A673 (cell line): ENCODE measurements around the gene TNFRSF17.

ENCODE experiments used
- CTCF ChIP-seq: fragments of 300-800, 200-600 bp; sonication (generic); conservative IDR thresholded peaks from 2 replicates; pipeline ENCODE4 v1.5.1; 2017; ENCODE audit warnings: low read depth, mild to moderate bottlenecking, antibody characterized with exemption, low read length, moderate library complexity, mixed read lengths
- EZH2 ChIP-seq: fragments of 200-600 bp; sonication (generic); IDR thresholded peaks from 2 replicates; pipeline ENCODE4 v1.6.1; 2017; ENCODE audit warnings: borderline replicate concordance, low read depth, mild to moderate bottlenecking, mixed read lengths, antibody characterized with exemption, low read length; ENCODE audit not compliant: poor library complexity, severe bottlenecking

- TF ChIP-seq CTCF (no peak), EZH2 (no peak)
Observed at GRCh38 chr16:11955713-11956123, 9.3 kb upstream of the TNFRSF17 start.
